Measurements from ENCODE around the gene NQO2.
"Not testable (repeated sequence)": the region's sequence is repeated elsewhere in the genome, so short reads cannot be mapped to it uniquely, and the experiment has no call there.

DNA sequence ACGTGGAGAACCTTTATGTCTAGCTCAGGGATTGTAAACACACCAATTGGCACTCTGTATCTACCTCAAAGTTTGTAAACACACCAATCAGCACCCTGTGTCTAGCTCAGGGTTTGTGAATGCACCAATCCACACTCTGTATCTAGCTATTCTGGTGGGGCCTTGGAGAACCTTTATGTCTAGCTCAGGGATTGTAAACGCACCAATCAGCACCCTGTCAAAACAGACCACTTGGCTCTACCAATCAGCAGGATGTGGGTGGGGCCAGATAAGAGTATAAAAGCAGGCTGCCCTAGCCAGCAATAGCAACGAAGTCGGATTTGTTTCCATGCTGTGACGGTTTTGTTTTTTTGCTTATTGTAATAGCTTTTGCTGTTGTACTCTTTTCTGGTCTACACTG lies 28.5 kb downstream of the NQO2 start:
- not testable (repeated sequence) for TF ChIP-seq CTCF (conservative IDR thresholded peaks at IDR 0.05); ZFX (IDR thresholded peaks at IDR 0.05)

Data from C4-2B (cell line).